HG02642 (cell line): ENCODE data around the gene RTN3.
A peak's percentile ranks its signal among the peaks of the same experiment; 100 is the strongest.
"Not testable (repeated sequence)": the region's sequence is repeated elsewhere in the genome, so short reads cannot be mapped to it uniquely, and the experiment has no call there.

Source experiments
- ATAC-seq: cut with Tn5 transposase; IDR thresholded peaks from one replicate; pipeline ENCODE4 v1.9.1; 2021; ENCODE audit warnings: mild to moderate bottlenecking; ENCODE audit not compliant: unreplicated experiment, poor library complexity

The RTN3 gene, protein sequence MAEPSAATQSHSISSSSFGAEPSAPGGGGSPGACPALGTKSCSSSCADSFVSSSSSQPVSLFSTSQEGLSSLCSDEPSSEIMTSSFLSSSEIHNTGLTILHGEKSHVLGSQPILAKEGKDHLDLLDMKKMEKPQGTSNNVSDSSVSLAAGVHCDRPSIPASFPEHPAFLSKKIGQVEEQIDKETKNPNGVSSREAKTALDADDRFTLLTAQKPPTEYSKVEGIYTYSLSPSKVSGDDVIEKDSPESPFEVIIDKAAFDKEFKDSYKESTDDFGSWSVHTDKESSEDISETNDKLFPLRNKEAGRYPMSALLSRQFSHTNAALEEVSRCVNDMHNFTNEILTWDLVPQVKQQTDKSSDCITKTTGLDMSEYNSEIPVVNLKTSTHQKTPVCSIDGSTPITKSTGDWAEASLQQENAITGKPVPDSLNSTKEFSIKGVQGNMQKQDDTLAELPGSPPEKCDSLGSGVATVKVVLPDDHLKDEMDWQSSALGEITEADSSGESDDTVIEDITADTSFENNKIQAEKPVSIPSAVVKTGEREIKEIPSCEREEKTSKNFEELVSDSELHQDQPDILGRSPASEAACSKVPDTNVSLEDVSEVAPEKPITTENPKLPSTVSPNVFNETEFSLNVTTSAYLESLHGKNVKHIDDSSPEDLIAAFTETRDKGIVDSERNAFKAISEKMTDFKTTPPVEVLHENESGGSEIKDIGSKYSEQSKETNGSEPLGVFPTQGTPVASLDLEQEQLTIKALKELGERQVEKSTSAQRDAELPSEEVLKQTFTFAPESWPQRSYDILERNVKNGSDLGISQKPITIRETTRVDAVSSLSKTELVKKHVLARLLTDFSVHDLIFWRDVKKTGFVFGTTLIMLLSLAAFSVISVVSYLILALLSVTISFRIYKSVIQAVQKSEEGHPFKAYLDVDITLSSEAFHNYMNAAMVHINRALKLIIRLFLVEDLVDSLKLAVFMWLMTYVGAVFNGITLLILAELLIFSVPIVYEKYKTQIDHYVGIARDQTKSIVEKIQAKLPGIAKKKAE

GRCh38 chr11:63681321-63682065 is at the start of gene RTN3:
Gene RTN3 (plus strand): TSS chr11:63681500. CDS start chr11:63681637, 137 bp downstream.
- peak; percentile 89 for ATAC-seq

DNA sequence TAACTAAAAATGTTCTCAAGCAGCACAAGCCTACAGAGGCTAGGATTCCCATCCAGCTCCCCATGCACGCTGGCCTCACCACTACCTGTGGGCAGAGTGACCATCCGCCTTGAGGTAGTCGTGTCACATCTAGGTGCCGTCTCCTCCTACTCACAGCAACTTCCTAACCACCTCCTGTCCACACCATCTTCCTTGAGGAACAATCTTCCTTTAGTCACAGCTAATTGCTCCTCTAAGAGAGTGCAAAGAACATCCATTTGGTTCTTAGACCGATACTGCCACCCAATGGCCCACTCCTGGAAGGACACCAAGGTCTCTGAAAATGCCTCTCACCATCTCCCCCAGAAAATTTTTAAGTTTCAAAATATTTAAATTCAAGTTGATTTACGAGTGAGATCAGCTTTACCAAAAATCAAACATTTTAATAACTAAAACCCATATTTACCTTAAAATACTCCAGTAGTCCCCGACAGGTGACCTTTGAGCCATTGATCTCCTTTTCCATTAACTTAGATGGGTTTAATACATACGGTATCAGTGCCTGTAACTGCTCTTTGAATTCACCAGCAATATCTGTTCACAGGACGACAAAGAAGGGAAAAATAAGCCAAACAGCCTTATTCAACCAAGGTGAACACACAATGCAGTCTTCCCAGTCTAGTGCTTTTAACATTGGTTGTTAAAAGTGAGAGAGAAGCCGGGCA is 45.4 kb upstream of the RTN3 start:
- no peak for ATAC-seq

DNA sequence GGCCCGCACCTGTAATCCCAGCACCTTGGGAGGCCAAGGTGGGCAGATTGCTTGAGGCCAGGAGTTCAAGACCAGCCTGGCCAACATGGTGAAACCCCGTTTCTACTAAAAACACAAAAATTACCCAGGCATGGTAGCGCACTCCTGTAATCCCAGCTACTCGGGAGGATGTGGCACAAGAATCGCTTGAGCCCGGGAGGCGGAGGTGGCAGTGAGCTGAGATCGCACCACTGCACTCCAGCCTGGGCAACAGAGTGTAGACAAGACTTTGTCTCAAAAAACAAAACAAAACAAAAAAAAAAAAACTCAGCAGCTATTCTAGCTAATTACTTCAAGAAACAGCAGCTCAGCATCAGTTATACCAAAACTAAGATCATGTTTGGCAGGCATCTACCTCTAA is 42.9 kb upstream of the RTN3 start:
- not testable (repeated sequence) for ATAC-seq

GRCh38 chr11:63639199-63639832 is 42.0 kb upstream of the RTN3 start:
- no peak for ATAC-seq

DNA sequence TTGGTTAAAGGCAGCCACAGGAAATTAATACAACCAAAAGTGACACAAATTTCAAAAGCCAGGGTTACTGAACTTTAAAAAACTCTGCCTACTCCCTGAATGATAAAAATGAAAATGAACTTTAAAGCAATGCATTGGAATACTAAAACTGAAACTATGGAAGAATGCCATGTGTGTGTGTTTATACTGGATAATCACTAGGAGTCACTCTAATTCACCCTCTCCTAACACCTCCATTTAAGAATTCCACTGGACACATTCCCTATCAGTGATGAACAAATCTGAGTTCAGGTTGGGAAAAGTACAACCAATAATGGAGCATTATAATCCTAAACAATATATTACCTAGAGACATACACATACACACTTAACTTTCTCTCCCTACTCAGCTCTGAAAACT is 39.6 kb upstream of the RTN3 start:
- ATAC-seq, result no peak

DNA sequence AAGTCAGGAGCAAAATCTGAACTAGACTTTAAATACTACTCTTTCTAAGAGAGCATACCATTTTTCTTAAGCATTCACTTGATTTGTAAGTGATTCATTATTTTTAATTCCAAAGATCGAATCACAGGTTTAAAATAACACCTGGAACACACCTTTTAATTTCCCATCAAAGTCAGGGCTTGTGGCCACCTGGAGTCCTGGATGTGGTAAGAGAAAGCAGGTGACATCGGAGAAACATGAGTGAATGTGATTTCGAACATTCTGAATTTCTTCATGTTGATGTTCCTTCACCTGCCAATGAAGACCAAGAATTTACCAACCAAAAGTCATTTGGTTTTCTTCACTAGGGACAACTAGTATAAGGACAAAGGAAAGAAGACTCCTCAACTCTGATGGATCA is 38.1 kb upstream of the RTN3 start:
- ATAC-seq, result no peak

- ATAC-seq, result no peak
Observed at GRCh38 chr11:63652671-63653070, 28.6 kb upstream of the RTN3 start.

GRCh38 chr11:63660972-63661371 is 20.3 kb upstream of the RTN3 start:
- ATAC-seq, result no peak

- no peak for ATAC-seq
Observed at GRCh38 chr11:63663809-63664208, 17.5 kb upstream of the RTN3 start.

DNA sequence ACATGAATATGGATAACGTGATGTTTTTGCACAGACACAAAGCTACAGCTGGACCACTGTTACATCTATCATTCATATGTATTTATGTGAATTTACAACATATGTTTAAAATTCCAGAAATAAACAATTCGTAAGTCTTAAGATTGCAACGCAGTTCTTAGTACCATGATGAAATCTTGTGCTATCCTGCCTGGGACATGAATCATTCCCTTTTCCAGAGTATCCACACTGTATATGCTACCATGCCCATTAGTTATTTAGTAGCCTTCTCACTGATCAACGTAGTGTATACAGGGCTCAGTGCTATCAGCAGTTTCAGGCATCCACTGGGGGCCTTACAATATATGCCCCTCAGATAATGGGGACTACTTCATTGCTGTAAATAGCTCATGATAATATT is 14.4 kb upstream of the RTN3 start:
- no peak for ATAC-seq

DNA sequence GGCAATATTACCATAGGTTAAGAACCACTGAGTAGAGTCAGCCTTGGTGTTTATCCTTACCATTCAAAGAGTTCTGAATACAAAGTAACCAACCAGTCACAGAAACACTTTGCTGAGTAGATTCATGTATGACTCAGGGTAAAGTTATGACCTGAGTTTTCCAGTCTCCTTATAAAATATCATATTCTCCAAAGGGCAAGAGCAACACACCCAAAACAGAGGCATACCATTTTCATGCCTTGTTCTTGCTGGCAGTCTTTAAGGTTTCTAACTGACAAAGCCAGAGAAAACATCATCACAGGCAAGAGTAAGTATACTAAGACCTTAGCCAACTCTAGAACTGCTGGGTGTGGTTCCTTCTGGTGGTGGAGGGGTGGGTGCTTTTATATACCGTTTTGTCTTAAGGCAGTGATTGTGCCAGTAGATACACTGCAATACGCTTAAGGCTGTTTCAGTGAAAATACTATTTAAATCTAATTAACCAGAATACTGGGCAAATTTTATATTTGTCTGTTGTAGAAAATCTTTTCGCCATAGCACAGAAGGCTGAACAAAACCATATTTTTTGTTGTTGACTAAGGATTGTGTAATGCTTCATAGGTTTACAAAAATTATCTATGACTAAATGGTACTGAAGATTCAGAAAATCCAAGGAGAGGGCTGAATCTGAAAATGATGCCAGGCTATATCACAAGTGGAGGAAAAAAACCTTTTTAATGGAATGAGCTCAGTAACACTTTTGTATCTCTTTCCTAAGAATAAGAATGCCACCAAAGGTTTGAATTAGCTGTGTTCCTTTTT is 13.1 kb upstream of the RTN3 start:
- ATAC-seq, result no peak

DNA sequence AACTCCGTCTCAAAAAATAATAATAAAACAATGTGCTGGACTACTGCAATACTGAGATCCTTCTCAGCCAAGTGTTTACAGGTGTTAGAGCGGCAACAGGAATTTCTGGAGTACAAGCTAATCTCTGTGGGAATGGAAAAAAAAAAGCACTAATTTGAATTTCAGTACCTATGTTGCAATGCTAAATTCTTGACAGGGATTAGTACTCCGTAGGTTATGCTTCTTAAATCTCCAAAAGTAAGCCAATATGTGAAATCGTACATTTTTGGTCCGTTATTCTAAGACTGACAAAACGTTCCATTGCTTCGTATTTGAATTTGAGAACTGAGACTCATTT is 11.2 kb upstream of the RTN3 start:
- no peak for ATAC-seq

GRCh38 chr11:63670433-63671321 is 10.6 kb upstream of the RTN3 start:
- ATAC-seq, result peak; percentile 41

GRCh38 chr11:63671322-63672155 is 9.8 kb upstream of the RTN3 start, which contains the start of gene ATL3:
Gene ATL3 (minus strand): TSS chr11:63671376. CDS start chr11:63671335, 41 bp downstream.
- peak; percentile 86 for ATAC-seq

DNA sequence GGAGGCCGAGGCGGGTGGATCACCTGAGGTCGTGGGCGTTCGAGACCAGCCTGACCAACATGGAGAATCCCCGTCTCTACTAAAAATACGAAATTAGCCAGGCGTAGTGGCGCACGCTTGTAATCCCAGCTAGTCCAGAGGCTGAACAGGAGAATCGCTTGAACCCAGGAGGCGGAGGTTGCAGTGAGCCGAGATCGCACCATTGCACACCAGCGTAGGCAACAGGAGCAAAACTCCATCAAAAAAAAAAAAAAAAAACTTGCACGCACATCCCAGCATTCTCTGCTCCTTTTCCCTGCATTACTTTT is 9.2 kb upstream of the RTN3 start:
- no peak for ATAC-seq

- ATAC-seq, result no peak
Observed at GRCh38 chr11:63672936-63673539, 8.3 kb upstream of the RTN3 start.

DNA sequence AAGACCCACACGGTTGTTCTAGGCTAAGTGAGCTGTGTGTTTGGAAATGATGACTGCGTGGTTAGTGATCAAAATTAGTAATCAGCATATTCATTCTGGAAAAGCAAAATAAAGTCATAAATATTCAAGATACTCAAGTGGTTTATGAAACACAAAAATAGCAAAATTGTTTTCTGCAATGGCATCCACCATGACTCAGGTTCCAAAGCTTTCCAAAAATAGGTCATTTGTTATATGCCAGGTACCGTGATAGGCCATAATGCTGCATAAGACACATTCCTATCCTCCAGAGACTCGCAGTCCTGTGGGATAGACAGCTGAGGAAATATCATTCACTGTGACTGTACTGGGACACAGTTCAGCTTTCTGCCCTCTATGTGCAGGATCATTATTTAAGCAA is 7.7 kb upstream of the RTN3 start:
- no peak for ATAC-seq
